GM21786 (cell line): ENCODE data around the gene NUDT22.

Experiments used
- ATAC-seq: cut with Tn5 transposase; IDR thresholded peaks from one replicate; pipeline ENCODE4 v1.9.1; 2021; ENCODE audit not compliant: unreplicated experiment

Gene NUDT22

DNA sequence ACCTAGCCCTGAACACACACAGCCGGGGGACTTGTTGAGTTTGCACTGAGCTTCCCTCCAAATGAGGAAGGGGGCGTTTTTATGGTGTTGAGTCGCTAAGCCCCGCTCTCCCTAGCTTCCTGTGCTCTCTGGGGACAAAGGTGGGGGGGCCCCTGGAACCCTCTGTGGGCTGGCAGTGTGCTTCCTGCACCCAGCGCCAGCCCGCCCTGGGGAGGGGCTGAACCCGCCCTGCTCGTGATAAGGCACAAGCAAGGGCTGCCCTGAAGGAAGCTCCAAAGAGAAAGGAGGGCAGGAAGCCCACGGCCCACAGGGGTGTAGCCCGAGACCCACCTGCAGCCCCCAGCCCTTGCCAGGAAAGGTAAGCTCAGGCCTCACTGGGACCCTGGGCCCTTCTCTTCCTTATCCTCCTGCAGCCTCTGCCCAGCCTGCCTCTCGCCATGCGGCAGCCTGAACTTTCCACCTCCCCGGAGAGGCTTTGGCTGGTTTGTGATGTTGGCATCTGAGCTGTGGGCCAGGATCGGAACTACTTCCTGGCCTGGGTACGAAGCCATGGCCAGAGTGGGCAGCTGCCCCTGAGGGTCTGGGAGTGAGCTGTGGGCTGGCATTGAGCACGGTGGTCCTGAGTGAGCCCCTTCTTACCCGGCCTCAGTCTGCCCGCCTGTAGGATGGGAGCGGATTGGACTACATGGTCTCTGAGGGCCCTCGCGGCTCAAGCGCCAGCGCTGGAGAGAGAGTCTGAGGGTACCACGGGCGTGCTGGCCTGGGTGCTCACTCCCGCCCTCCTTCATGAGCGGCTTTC, 19.4 kb upstream of the NUDT22 start, which contains the start of gene FERMT3:
FERMT3 (plus strand) TSS at position 265 of the 799 bp plus-strand sequence. CDS start 644 bp downstream, outside the sequence.
- ATAC-seq, result no peak

DNA sequence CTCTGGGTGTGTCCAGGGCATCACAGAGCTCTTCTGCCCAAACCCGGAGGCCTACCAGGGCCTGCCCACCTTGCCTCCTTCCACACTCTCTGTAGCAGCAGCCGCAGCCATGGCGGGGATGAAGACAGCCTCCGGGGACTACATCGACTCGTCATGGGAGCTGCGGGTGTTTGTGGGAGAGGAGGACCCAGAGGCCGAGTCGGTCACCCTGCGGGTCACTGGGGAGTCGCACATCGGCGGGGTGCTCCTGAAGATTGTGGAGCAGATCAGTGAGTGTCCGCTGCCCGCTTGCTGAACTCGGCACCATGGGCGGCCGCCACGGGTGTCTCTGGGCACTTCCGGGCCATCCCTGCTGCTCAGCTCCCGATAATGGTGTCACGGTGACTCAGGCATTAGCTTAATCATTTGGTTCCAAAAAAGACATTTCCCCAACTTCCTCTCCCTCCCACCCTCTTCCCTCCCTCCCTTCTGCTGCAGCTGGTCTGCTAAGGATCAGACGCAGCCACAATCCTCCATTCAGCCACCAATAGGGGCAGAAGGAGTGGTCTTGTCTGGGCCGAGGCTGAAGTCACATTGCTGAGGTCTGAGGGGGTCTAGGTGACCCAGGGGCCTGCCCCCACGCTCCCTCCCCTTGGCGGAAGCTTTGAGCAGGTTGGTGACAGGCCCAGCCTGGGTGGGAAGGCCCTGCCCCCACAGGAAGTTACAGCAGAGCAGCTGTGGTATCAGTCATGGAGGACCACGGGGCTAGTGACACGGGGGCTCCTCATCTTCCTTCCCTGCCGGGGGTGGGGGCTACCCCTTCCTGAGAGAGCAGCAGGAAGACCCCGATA, 18.6 kb upstream of the NUDT22 start:
- ATAC-seq, result peak; percentile 66

DNA sequence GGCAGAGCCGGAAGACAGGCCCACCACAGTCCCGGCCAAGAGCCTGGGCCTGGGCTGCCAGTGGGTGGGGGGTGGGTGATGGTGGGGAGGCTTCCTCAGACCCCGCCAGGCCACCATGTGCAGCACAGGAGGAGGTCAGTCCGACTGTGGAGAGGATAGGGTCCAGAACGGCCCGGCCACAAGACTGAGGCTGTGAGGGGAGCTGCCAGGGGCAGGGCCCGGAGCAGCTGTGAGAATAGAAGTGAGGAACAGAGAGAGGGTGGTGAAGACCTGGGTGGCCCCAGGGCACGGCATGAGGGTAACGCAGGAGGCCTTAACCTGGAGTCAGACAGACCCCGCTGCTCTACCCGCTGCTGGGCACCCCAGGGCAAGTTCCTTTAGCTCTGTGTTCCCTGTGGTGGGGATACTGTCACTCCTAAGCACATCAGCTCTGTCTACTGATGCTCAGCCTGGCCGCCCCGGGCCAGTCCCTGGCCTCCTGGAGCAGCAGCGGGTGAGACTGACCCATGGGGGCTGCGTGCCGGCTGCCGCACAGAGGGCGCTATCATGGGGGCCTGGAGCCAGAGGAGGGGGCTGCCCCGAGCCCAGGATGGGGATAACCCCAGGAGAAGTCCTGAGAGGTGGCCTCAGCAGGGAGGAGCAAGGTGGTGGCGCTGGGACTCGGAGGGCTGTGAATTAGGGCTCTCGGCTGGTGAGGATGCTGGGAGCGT, 17.8 kb upstream of the NUDT22 start:
- no peak for ATAC-seq

DNA sequence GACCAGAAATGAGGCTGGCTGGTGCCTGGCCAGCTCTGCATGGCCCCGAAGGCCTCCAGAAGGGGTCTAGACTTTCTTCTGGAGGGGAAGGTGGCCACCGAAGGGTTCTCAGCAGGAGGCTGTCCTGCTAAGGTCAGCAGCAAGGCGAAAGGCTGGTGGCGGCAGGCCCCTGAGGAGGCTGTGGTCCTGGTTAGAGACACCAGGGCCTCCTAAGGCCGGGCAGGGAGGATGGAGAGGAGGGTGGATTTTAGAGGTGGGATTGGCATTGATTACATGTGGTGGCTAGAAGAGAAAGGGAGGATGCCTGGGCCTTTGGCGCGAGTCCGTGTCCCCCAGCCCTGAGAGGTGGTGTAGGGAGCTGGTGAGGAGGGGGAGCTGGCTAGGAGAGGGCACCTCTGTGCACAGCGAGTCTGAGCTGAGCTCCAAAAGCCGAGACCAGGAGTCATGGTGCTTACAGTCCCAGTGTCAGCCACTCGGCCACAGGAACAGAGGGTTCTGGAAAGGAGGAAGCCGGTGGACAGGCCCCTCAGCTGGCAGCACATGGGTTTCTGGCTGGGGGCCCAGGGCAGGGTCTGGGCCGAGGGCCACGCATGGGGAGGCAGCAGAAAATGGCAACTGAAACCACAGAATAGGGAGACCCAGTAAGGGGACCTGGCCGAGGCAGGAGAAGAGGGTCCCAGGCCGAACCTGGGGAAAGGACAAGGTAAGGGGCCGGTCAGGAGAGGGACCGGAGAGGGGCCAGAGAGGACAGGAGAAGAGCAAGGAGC, 17.1 kb upstream of the NUDT22 start:
- ATAC-seq, result no peak

DNA sequence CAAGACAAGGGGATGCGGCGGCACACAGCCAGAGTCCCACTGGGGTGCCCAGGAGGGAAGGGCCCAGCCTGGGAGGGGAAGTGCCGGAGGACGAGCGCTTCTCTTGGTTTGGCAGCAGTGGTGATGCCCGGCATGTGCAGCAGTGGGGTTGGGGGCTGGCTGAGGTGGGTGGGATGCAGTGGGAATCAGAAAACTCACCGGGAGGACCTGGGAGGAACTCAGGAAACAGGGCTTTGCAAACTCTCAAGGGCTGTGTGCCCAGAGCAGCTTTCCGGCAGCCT, 16.6 kb upstream of the NUDT22 start:
- ATAC-seq, result no peak

DNA sequence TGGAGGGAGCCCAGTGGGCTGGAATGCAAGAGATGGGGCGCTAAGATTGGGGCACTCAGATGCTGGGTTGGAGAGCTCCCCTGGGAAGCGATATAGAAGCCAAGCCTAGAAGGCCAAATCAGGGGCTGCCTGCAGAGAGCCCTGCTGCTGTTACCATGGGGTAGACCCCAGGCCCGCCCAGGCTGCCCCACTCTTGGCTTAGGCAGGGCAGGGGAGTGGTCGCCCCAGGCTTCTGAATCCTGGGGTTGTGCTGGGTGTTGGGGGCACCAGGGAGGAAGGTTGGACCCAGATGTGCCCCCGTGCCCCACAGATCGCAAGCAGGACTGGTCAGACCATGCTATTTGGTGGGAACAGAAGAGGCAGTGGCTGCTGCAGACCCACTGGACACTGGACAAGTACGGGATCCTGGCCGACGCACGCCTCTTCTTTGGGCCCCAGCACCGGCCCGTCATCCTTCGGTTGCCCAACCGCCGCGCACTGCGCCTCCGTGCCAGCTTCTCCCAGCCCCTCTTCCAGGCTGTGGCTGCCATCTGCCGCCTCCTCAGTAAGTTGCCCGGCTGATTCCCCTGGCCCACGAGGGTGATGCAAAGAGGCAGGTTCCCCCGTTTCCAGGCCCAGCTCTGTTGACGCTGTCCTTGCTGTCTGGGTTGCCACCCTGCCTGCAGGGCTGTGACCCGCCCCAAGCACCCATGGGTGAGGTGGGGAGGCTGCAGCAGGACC, 15.6 kb upstream of the NUDT22 start:
- ATAC-seq, result no peak

DNA sequence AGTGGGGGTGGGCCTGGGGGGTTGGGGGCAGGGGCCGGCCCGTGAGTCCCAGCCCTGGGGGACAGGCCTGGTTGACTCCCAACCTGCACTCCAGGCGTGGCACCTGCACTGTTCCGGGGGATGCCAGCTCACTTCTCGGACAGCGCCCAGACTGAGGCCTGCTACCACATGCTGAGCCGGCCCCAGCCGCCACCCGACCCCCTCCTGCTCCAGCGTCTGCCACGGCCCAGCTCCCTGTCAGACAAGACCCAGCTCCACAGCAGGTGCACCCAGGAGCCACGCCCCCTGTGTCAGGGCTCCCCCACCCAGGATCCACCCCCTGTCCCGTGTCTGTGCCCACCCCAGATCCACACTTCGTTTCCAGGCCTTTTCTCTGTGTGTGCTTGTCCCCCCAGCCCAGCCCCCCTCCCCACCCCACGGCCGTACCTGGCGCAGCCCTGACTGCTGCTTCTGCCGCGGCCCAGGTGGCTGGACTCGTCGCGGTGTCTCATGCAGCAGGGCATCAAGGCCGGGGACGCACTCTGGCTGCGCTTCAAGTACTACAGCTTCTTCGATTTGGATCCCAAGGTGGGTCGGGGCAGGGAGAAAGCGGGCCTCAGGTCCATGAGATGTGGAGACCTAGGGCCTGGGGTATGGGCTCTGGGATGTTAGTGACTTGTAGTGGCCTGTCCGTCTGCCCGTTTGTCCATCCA, 14.7 kb upstream of the NUDT22 start:
- ATAC-seq, result no peak

DNA sequence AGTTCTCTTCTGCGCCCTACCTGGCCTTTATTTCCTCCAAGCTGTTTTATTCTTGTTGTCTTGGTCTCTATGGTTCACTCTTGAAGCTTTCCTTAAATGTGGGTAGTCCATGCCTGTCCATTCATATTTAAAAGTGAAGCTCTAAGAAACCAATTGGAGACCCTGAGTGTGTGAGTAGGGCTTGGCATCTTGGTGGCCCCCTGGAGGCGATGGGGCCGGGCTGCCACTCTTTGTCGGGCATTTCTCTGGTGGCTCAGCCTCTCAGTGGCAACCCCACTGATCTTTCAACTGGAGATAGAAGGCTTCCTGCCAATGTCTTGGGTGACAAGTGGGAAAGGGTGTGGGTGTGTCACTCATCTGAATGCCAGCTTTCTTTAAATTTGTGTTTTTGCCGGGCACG, 9.2 kb upstream of the NUDT22 start:
- ATAC-seq, result no peak

DNA sequence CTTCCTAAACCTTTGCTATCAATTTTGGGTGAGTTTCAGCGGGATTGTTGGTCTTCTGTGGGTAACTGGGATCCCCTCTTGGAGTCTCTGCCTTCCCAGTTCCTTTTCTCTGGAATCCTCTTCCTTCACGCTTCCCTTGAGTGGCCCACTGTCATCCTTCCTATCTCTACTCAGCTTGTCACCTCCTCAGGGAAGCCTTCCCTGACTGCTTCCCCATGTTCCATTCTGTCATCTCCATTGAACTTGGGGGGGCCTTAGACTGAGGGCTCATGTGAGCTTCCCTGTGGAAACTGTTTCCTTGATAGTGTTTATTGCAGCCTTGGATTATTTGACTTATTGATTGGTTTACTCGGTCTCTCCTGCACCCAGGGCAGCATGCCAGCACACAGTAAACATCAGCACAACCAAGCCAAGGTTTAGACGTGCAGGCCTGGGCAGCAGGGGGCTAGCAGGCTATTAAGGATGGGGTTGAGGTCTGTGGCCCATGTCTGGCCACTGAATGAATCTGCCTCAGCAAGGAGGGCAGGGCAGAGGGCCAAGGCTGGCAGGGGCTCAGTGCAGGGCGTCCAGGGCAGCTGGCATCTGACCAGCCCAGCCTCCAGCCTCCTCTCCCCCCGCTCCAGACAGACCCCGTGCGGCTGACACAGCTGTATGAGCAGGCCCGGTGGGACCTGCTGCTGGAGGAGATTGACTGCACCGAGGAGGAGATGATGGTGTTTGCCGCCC, 7.3 kb upstream of the NUDT22 start:
- ATAC-seq, result no peak

DNA sequence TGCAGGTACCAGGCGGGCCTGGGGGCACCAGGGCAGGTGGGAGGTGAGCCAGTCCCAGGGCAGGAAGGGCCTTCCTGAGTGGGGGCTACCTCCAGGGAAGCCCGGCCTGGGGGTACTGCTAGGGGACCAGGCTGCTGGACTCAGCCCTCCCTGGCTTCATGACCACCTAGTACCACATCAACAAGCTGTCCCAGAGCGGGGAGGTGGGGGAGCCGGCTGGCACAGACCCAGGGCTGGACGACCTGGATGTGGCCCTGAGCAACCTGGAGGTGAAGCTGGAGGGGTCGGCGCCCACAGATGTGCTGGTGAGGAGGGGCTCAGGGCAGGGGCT, 6.8 kb upstream of the NUDT22 start:
- no peak for ATAC-seq

DNA sequence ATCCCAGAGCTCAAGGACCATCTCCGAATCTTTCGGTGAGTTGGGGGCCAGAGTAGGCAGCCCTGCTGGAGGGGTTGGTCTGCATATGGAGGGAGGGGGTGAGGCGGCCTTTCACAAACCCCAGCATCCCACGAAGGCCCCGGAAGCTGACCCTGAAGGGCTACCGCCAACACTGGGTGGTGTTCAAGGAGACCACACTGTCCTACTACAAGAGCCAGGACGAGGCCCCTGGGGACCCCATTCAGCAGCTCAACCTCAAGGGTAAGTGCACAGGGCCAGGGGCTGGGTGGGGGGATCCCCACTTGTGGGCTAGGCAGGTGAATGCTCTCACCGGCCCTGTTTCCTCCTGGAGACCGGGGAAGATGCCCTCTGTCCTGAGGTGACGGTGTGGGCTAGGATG, 6.3 kb upstream of the NUDT22 start:
- no peak for ATAC-seq

DNA sequence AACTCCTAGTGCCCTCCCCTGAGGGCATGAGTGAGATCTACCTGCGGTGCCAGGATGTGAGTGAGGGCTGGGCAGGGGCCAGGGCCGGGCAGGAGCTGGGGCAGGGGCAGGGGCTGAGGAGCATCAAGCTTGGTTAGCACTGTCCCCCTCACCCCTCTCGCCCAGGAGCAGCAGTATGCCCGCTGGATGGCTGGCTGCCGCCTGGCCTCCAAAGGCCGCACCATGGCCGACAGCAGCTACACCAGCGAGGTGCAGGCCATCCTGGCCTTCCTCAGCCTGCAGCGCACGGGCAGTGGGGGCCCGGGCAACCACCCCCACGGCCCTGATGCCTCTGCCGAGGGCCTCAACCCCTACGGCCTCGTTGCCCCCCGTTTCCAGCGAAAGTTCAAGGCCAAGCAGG, 5.8 kb upstream of the NUDT22 start:
- no peak for ATAC-seq

DNA sequence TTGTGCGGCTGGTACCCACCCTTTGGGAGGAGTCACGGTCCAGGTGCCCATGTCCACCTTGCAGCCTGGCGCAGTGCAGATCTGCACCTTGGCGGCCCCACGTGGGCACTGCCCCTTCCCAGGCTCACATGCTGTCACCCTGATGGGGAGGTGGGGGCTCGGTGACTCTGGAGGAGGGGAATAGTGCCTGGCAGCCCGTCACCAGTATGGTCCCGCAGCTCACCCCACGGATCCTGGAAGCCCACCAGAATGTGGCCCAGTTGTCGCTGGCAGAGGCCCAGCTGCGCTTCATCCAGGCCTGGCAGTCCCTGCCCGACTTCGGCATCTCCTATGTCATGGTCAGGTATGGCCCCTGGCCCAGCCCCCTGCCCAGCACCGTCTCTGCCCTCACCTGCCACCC, 5.3 kb upstream of the NUDT22 start:
- no peak for ATAC-seq

DNA sequence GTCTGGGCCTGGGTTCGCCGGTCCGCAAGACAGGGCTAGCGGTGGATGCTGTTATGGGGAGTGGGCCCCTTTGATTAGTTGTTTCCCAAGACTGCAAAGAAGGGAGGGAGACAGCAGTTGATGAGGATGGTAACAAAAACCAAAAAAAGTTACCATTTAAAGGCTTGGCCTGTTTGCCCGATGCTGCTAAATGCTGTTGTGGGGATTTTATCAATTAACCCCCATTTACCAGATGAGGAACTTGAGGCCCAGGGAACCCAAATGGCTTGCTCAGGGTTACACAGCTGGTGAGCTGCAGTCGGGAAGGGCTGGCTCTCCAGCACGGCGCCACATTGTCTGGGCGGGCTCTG, 3.4 kb upstream of the NUDT22 start:
- ATAC-seq, result no peak

DNA sequence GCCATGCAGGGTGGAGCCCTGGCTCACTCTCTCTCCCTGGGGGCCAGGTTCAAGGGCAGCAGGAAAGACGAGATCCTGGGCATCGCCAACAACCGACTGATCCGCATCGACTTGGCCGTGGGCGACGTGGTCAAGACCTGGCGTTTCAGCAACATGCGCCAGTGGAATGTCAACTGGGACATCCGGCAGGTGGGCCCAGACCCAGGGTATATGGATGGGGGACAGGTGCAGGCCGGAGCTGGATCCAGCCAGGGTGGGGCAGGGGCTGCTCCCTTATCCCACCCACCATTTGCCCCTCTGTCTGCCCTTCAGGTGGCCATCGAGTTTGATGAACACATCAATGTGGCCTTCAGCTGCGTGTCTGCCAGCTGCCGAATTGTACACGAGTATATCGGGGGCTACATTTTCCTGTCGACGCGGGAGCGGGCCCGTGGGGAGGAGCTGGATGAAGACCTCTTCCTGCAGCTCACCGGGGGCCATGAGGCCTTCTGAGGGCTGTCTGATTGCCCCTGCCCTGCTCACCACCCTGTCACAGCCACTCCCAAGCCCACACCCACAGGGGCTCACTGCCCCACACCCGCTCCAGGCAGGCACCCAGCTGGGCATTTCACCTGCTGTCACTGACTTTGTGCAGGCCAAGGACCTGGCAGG, 2.9 kb upstream of the NUDT22 start:
- no peak for ATAC-seq

DNA sequence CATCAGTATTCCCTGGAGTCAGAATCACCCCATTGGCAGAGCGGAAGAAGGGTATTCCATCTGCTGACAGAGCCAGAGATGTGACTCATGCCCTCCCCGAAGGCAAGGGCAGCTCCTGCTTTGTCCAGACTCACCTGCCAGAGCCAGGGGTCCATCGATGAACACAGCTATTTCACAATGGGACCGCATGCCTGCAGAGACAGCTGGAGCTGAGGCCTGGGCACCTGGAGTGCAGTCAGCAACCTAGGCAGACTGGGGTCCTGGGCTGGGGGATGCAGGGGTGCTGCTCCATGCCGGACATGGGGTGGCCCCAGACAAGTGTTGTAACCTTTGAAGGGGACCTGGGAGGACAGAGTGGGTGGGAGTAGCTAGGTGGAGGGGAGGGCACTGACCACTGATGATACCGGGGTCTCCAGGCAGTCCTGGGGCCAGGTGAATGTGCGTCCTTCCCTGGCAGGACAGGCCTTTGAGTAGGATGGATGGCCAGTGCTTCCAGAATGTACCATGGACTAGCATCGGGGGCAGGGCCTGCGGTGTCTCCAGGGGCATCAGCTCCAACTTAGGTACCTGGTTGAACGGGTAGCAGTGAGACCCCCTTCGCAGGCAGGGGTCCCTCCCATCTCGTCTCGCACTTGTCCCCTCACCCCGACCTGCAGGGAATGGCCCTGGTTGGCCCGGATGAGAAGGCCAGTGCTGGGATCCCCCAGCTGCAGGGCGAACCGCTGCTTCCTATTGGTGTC, 1.8 kb upstream of the NUDT22 start:
- ATAC-seq, result no peak

DNA sequence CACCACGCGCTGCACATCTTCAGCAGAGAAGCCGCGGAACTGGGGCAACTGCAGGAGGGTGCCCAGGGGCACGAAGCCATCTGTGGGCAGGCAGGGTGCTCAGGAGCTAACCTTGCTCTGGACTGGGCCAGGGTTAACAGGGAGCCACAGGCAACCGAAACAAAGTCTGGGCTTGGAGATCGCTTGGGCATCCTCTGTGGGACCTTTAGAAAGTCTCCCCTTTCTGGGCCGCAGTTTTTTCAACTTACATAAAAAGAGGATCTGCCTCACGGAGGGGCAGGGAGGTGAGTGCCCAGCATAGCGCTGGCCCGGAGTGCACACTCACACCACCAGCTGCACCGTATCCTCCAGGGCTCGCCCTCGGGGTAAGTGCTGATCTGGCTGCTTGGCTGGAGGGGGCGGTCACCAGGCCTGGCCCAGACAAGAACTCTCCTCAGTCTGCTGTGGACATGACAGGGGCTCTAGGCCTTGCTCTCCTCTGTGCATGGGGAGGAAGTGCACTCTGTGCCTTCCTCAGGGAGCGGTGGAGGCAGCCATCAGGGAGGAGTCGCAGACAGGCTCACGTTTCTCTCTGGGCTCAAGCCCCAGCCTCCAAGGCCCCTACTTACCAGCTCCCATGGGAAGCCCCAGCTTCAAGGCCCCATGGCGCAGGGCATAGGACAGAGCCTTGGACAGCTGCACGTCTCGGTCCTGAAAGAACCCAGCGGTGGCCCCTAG, 1.0 kb upstream of the NUDT22 start:
- no peak for ATAC-seq
